Esophagus squamous epithelium (tissue), 4 donors: ENCODE results near the gene MBP.

Experiments
- CTCF ChIP-seq, 6 experiments: fragments of 450-650 bp in 4 of 6; fragments of 200-600 bp in 2 of 6; sonication (generic) in 2 of 6; IDR thresholded peaks; one replicate each; pipeline ENCODE4 v1.5.1; 2016 to 2019; ENCODE audit warnings: antibody characterized with exemption in 6 of 6, mild to moderate bottlenecking in 4 of 6, moderate library complexity in 4 of 6
- POLR2A ChIP-seq, 4 donors: fragments of 450-650 bp; IDR thresholded peaks; one replicate each; pipeline ENCODE4 v1.6.1; 2017; ENCODE audit warnings: antibody characterized with exemption in 4 of 4, mild to moderate bottlenecking in 4 of 4, moderate library complexity in 3 of 4

GRCh38 chr18:77110400-77110799, 22.2 kb downstream of the MBP start:
- TF ChIP-seq POLR2A (IDR thresholded peaks at IDR 0.05) = no peak
- no peak for TF ChIP-seq CTCF (IDR thresholded peaks at IDR 0.05)
